Measurements from ENCODE around the gene HINT2. TPM values are rescaled to one million over a fixed set of nuclear protein-coding genes. Genes with fewer than 3 reads are reported as not detected.

The HINT2 gene
- total RNA-seq, 1 experiment from 2014 or later = 69.7 TPM

- Histone ChIP-seq H4K20me1 (ENCODE audit: low read length) (no peaks in the 10 kb centered on the region), H3K9me2 (replicated peaks; ENCODE audit: low read length) (no peaks in the 10 kb centered on the region), H3K4me2 (ENCODE audit: low read length) (no peak overlapping the region), H3K9ac (ENCODE audit: low read length) (no peak overlapping the region), H3K36me3 (ENCODE audit: low read depth, low read length) (no peaks in the 10 kb centered on the region), H3K4me3 (ENCODE audit: low read length) (no peak overlapping the region), H3K27me3 (ENCODE audit: low read length) (no peaks in the 10 kb centered on the region), H3K9me3 (ENCODE audit: low read length) (no peaks in the 10 kb centered on the region), H2AFZ (ENCODE audit: low read length) (no peak overlapping the region), H3K79me2 (ENCODE audit: low read length) (no peaks in the 10 kb centered on the region), H3K27ac (ENCODE audit: low read length) (no peak overlapping the region), H3F3A (ENCODE audit: low read length, unreplicated experiment) (no peaks in the 10 kb centered on the region), H3K4me1 (ENCODE audit: insufficient read depth, low read length) (no peaks in the 10 kb centered on the region)
- BruUV-seq (replicated peaks) = no TSS peak
- DNase-seq (no peak), ATAC-seq (no peak)
- intact Hi-C loops (cut with micrococcal nuclease) = no loop called here
- TF ChIP-seq EZH2 (IDR thresholded peaks at IDR 0.05; ENCODE audit: low read length, unreplicated experiment) (no peak), EZH2phosphoT487 (IDR thresholded peaks at IDR 0.05; ENCODE audit: borderline replicate concordance, low read length) (no peak)
- TF ChIP-seq, protein P1, sequence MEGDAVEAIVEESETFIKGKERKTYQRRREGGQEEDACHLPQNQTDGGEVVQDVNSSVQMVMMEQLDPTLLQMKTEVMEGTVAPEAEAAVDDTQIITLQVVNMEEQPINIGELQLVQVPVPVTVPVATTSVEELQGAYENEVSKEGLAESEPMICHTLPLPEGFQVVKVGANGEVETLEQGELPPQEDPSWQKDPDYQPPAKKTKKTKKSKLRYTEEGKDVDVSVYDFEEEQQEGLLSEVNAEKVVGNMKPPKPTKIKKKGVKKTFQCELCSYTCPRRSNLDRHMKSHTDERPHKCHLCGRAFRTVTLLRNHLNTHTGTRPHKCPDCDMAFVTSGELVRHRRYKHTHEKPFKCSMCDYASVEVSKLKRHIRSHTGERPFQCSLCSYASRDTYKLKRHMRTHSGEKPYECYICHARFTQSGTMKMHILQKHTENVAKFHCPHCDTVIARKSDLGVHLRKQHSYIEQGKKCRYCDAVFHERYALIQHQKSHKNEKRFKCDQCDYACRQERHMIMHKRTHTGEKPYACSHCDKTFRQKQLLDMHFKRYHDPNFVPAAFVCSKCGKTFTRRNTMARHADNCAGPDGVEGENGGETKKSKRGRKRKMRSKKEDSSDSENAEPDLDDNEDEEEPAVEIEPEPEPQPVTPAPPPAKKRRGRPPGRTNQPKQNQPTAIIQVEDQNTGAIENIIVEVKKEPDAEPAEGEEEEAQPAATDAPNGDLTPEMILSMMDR (conservative IDR thresholded peaks at IDR 0.05; ENCODE audit: low read depth, low read length) = no peak
- ChIA-PET CTCF (no interaction called here), POLR2A (ENCODE audit: unreplicated experiment) (no interaction called here)
Measured at GRCh38 chr9:35862328-35862727, 47.5 kb upstream of the HINT2 start.

DNA sequence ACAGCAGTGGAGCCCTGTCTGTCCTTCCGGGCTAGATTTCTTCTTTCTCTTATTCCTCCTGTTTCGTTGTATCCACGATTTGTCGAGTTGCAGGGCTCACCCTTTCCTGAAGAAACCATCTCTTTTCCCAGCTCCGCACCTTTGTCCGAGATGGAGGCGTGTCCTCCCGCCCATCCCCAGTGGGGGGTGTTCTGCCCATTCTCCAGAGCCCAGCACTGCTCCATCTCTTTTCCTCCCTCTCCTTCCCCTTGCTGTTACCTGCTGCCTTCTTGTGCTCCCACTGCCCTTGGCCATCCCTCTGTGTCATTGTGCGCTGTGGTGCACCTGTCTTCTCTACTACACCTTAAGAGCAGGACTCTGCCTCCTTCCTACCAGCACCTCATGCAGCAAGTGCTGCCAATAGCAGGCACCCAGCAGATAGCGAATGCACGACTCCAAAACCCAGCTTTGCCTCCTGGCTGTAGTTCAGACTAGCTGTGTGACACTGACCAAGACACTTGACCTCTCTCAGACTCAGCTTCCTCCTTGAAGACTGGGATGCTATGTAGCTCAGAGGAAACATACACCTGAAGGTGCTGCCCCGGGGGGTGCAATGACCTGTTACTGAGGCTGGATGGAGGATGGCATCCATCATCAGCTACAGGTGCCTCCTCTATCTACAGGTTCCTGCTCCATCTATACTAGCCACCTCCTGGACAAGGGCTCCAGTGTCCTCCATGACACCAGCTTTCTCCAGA is 46.5 kb upstream of the HINT2 start:
- H3K4me2 ChIP-seq (ENCODE audit: low read length) = no peak overlapping the region
- no peak overlapping the region for H3K4me3 ChIP-seq (ENCODE audit: low read length)
- ATAC-seq (no peak), DNase-seq (no peak)
- no peak overlapping the region for H3K27ac ChIP-seq (ENCODE audit: low read length)
- H3K36me3 ChIP-seq (ENCODE audit: low read depth, low read length) = no peaks in the 10 kb centered on the region
- no peaks in the 10 kb centered on the region for H4K20me1 ChIP-seq (ENCODE audit: low read length)
- no TSS peak for BruUV-seq (replicated peaks)
- TF ChIP-seq EZH2 (IDR thresholded peaks at IDR 0.05; ENCODE audit: low read length, unreplicated experiment) = no peak
- TF ChIP-seq, protein P1 (conservative IDR thresholded peaks at IDR 0.05; ENCODE audit: low read depth, low read length) = no peak
- no peak for TF ChIP-seq EZH2phosphoT487 (IDR thresholded peaks at IDR 0.05; ENCODE audit: borderline replicate concordance, low read length)
- no peak overlapping the region for H2AFZ ChIP-seq (ENCODE audit: low read length)
- H3K4me1 ChIP-seq (ENCODE audit: insufficient read depth, low read length) = no peaks in the 10 kb centered on the region
- H3K9me3 ChIP-seq (ENCODE audit: low read length) = no peaks in the 10 kb centered on the region
- H3K9ac ChIP-seq (ENCODE audit: low read length) = no peak overlapping the region
- no peaks in the 10 kb centered on the region for H3K79me2 ChIP-seq (ENCODE audit: low read length)
- no peaks in the 10 kb centered on the region for H3K9me2 ChIP-seq (replicated peaks; ENCODE audit: low read length)
- H3F3A ChIP-seq (ENCODE audit: low read length, unreplicated experiment) = no peaks in the 10 kb centered on the region
- H3K27me3 ChIP-seq (ENCODE audit: low read length) = no peaks in the 10 kb centered on the region
- POLR2A ChIA-PET (ENCODE audit: unreplicated experiment) = no interaction called here
- CTCF ChIA-PET = no interaction called here
- intact Hi-C loops (cut with micrococcal nuclease) = no loop called here

GRCh38 chr9:35859990-35860339 is 45.1 kb upstream of the HINT2 start:
- Histone ChIP-seq H3K36me3 (ENCODE audit: low read depth, low read length) (no peaks in the 10 kb centered on the region), H4K20me1 (ENCODE audit: low read length) (no peaks in the 10 kb centered on the region), H3F3A (ENCODE audit: low read length, unreplicated experiment) (no peaks in the 10 kb centered on the region), H3K4me3 (ENCODE audit: low read length) (no peak overlapping the region), H3K27me3 (ENCODE audit: low read length) (no peaks in the 10 kb centered on the region), H2AFZ (ENCODE audit: low read length) (no peak overlapping the region), H3K9me2 (replicated peaks; ENCODE audit: low read length) (no peaks in the 10 kb centered on the region), H3K4me2 (ENCODE audit: low read length) (no peak overlapping the region), H3K27ac (ENCODE audit: low read length) (no peak overlapping the region), H3K9ac (ENCODE audit: low read length) (no peak overlapping the region), H3K9me3 (ENCODE audit: low read length) (no peaks in the 10 kb centered on the region), H3K79me2 (ENCODE audit: low read length) (no peaks in the 10 kb centered on the region), H3K4me1 (ENCODE audit: insufficient read depth, low read length) (no peaks in the 10 kb centered on the region)
- ATAC-seq = no peak
- ChIA-PET CTCF (no interaction called here), POLR2A (ENCODE audit: unreplicated experiment) (no interaction called here)
- no TSS peak for BruUV-seq (replicated peaks)
- DNase-seq = no peak
- intact Hi-C loops (cut with micrococcal nuclease) = no loop called here
- TF ChIP-seq EZH2 (IDR thresholded peaks at IDR 0.05; ENCODE audit: low read length, unreplicated experiment) (no peak), EZH2phosphoT487 (IDR thresholded peaks at IDR 0.05; ENCODE audit: borderline replicate concordance, low read length) (no peak)
- TF ChIP-seq, protein P1 (conservative IDR thresholded peaks at IDR 0.05; ENCODE audit: low read depth, low read length) = no peak
